Activated naive CD4-positive, alpha-beta T cell treated with anti-CD3 and anti-CD28 coated beads, Interleukin-2, amount 50 U/mL, for 24 hours (primary cell): ENCODE data around the gene PTPA.
"Not testable (repeated sequence)": the region's sequence is repeated elsewhere in the genome, so short reads cannot be mapped to it uniquely, and the experiment has no call there.

Source experiments
- H3K27ac Mint-ChIP-seq: one replicate; pipeline ENCODE4 v1.8.0; 2021; ENCODE audit warnings: mild to moderate bottlenecking, mixed read lengths
- H3K27me3 Mint-ChIP-seq: one replicate; pipeline ENCODE4 v1.8.0; 2021; ENCODE audit warnings: mixed read lengths
- H3K36me3 Mint-ChIP-seq: one replicate; pipeline ENCODE4 v1.8.0; 2021; ENCODE audit warnings: mixed read lengths
- H3K4me1 Mint-ChIP-seq: one replicate; pipeline ENCODE4 v1.8.0; 2021; ENCODE audit warnings: mixed read lengths
- H3K4me3 Mint-ChIP-seq: one replicate; pipeline ENCODE4 v1.8.0; 2021; ENCODE audit warnings: mild to moderate bottlenecking, mixed read lengths
- H3K9me3 Mint-ChIP-seq: one replicate; pipeline ENCODE4 v1.8.0; 2021; ENCODE audit warnings: mixed read lengths

Gene PTPA

GRCh38 chr9:129113645-129114304 is 2.6 kb downstream of the PTPA start:
- Mint-ChIP-seq H3K4me1 (peaks cover 39% of the 10 kb centered on the region), H3K9me3 (no peaks in the 10 kb centered on the region), H3K36me3 (no peaks in the 10 kb centered on the region), H3K27ac (no peak overlapping the region), H3K4me3 (no peak overlapping the region), H3K27me3 (no peaks in the 10 kb centered on the region)

GRCh38 chr9:129118799-129119198 is 7.6 kb downstream of the PTPA start:
- Mint-ChIP-seq H3K36me3 (peaks cover 3% of the 10 kb centered on the region), H3K4me3 (no peak overlapping the region), H3K4me1 (peaks cover 17% of the 10 kb centered on the region), H3K27me3 (no peaks in the 10 kb centered on the region), H3K9me3 (no peaks in the 10 kb centered on the region), H3K27ac (no peak overlapping the region)

GRCh38 chr9:129121483-129121882 is 10.3 kb downstream of the PTPA start:
- no peaks in the 10 kb centered on the region for H3K9me3 Mint-ChIP-seq

GRCh38 chr9:129122133-129122532 is 10.9 kb downstream of the PTPA start:
- Mint-ChIP-seq H3K36me3 (peaks cover 3% of the 10 kb centered on the region), H3K27me3 (no peaks in the 10 kb centered on the region), H3K4me3 (no peak overlapping the region), H3K9me3 (no peaks in the 10 kb centered on the region), H3K4me1 (no peaks in the 10 kb centered on the region), H3K27ac (no peak overlapping the region)

More at GRCh38 chr9:129121483-129121882, 10.3 kb downstream of the PTPA start:
- Mint-ChIP-seq H3K27ac (no peak overlapping the region), H3K27me3 (no peaks in the 10 kb centered on the region), H3K36me3 (peaks cover 3% of the 10 kb centered on the region), H3K4me1 (no peaks in the 10 kb centered on the region), H3K4me3 (no peak overlapping the region)

GRCh38 chr9:129122976-129123375 is 11.8 kb downstream of the PTPA start:
- H3K4me1 Mint-ChIP-seq, H3K9me3 Mint-ChIP-seq, H3K27ac Mint-ChIP-seq, H3K27me3 Mint-ChIP-seq, H3K4me3 Mint-ChIP-seq, H3K36me3 Mint-ChIP-seq: not testable (repeated sequence)

- no peaks in the 10 kb centered on the region for H3K9me3 Mint-ChIP-seq
- no peak overlapping the region for H3K4me3 Mint-ChIP-seq
- no peaks in the 10 kb centered on the region for H3K4me1 Mint-ChIP-seq
- H3K27ac Mint-ChIP-seq, result no peak overlapping the region
- no peaks in the 10 kb centered on the region for H3K27me3 Mint-ChIP-seq
- peaks cover 4% of the 10 kb centered on the region for H3K36me3 Mint-ChIP-seq
Observed at GRCh38 chr9:129124506-129125069, 13.4 kb downstream of the PTPA start.

- Mint-ChIP-seq H3K4me3 (no peak overlapping the region), H3K27me3 (no peaks in the 10 kb centered on the region), H3K4me1 (no peaks in the 10 kb centered on the region), H3K9me3 (no peaks in the 10 kb centered on the region), H3K36me3 (peaks cover 5% of the 10 kb centered on the region), H3K27ac (no peak overlapping the region)
Observed at GRCh38 chr9:129125478-129125877, 14.3 kb downstream of the PTPA start.

- Mint-ChIP-seq H3K4me3 (no peak overlapping the region), H3K27me3 (no peaks in the 10 kb centered on the region), H3K27ac (no peak overlapping the region), H3K36me3 (peaks cover 5% of the 10 kb centered on the region), H3K4me1 (peaks cover 6% of the 10 kb centered on the region), H3K9me3 (no peaks in the 10 kb centered on the region)
Observed at GRCh38 chr9:129126749-129127618, 15.8 kb downstream of the PTPA start.

- no peaks in the 10 kb centered on the region for H3K9me3 Mint-ChIP-seq
- H3K36me3 Mint-ChIP-seq, result peaks cover 9% of the 10 kb centered on the region
- no peak overlapping the region for H3K4me3 Mint-ChIP-seq
- H3K4me1 Mint-ChIP-seq, result peaks cover 6% of the 10 kb centered on the region
- H3K27me3 Mint-ChIP-seq, result no peaks in the 10 kb centered on the region
- H3K27ac Mint-ChIP-seq, result peak overlapping the region; percentile 30
Observed at GRCh38 chr9:129128689-129129088, 17.5 kb downstream of the PTPA start.

GRCh38 chr9:129130271-129130670 is 19.1 kb downstream of the PTPA start:
- not testable (repeated sequence) for H3K4me3 Mint-ChIP-seq, H3K4me1 Mint-ChIP-seq, H3K9me3 Mint-ChIP-seq, H3K27me3 Mint-ChIP-seq, H3K27ac Mint-ChIP-seq
- peaks cover 11% of the 10 kb centered on the region for H3K36me3 Mint-ChIP-seq

- H3K4me1 Mint-ChIP-seq, result peaks cover 6% of the 10 kb centered on the region
- H3K9me3 Mint-ChIP-seq, result no peaks in the 10 kb centered on the region
- H3K4me3 Mint-ChIP-seq, result no peak overlapping the region
- H3K27ac Mint-ChIP-seq, result no peak overlapping the region
- H3K36me3 Mint-ChIP-seq, result peaks cover 11% of the 10 kb centered on the region
- no peaks in the 10 kb centered on the region for H3K27me3 Mint-ChIP-seq
Observed at GRCh38 chr9:129130791-129131190, 19.6 kb downstream of the PTPA start.

GRCh38 chr9:129131300-129132145 is 20.3 kb downstream of the PTPA start:
- Mint-ChIP-seq H3K27me3 (no peaks in the 10 kb centered on the region), H3K27ac (no peak overlapping the region), H3K9me3 (no peaks in the 10 kb centered on the region), H3K36me3 (peaks cover 11% of the 10 kb centered on the region), H3K4me1 (peaks cover 6% of the 10 kb centered on the region), H3K4me3 (no peak overlapping the region)

GRCh38 chr9:129133082-129133481 is 21.9 kb downstream of the PTPA start:
- H3K9me3 Mint-ChIP-seq, result no peaks in the 10 kb centered on the region
- no peak overlapping the region for H3K27ac Mint-ChIP-seq
- no peak overlapping the region for H3K4me3 Mint-ChIP-seq
- peaks cover 9% of the 10 kb centered on the region for H3K36me3 Mint-ChIP-seq
- H3K27me3 Mint-ChIP-seq, result no peaks in the 10 kb centered on the region
- peaks cover 6% of the 10 kb centered on the region for H3K4me1 Mint-ChIP-seq

GRCh38 chr9:129135476-129135875 is 24.3 kb downstream of the PTPA start:
- H3K27ac Mint-ChIP-seq, result no peak overlapping the region
- no peak overlapping the region for H3K4me3 Mint-ChIP-seq
- H3K27me3 Mint-ChIP-seq, result no peaks in the 10 kb centered on the region
- H3K36me3 Mint-ChIP-seq, result peaks cover 9% of the 10 kb centered on the region
- no peaks in the 10 kb centered on the region for H3K9me3 Mint-ChIP-seq
- H3K4me1 Mint-ChIP-seq, result peaks cover 20% of the 10 kb centered on the region

GRCh38 chr9:129136446-129137035 is 25.3 kb downstream of the PTPA start:
- H3K4me3 Mint-ChIP-seq, result no peak overlapping the region
- H3K27ac Mint-ChIP-seq, result no peak overlapping the region
- peaks cover 5% of the 10 kb centered on the region for H3K36me3 Mint-ChIP-seq

More at GRCh38 chr9:129136446-129137035, 25.3 kb downstream of the PTPA start:
- Mint-ChIP-seq H3K27me3 (no peaks in the 10 kb centered on the region), H3K4me1 (peaks cover 28% of the 10 kb centered on the region), H3K9me3 (no peaks in the 10 kb centered on the region)
